Lower leg skin (tissue), 4 donors: ENCODE results near the gene WIPF2. TPM values are rescaled to one million over a fixed set of nuclear protein-coding genes. Genes with fewer than 3 reads are reported as not detected.

ENCODE experiments used
- DNase-seq, 2 donors: peaks; one replicate each; pipeline ENCODE4 v3.0.0-alpha.2; 2019; ENCODE audit warnings: low spot score in 2 of 2
- H3K4me3 ChIP-seq: fragments of 200-600 bp; sonication (generic); 2 replicates; pipeline ENCODE4 v1.5.1; 2017; ENCODE audit warnings: mild to moderate bottlenecking, low read depth; ENCODE audit not compliant: poor library complexity, severe bottlenecking
- POLR2A ChIP-seq, 2 donors: fragments of 450-650 bp; IDR thresholded peaks; one replicate each; pipeline ENCODE4 v1.6.1; 2016 to 2017; ENCODE audit warnings: antibody characterized with exemption in 2 of 2, mild to moderate bottlenecking in 1 of 2, moderate library complexity in 1 of 2
- WGBS, 2 donors: methylation state at CpG; one replicate each; pipeline ENCODE4 v1.1.5; 2018; 5-methylcytosine and 5-hydroxymethylcytosine counted together
- intact Hi-C: fragments of 100-400 bp; cut with DNase I; formaldehyde crosslinking; loops from one replicate; pipeline ENCODE4 v1.15.0; 2023; ENCODE audit warnings: low total_unique reads
- total RNA-seq, 4 donors: library from RNA; depleted of rRNA; stranded (reverse); fragments of >200 nt; gene quantifications; one replicate each; pipeline ENCODE4 v1.1.0, GENCODE V29; 2016
- TF ChIP-seq, protein P1 (sequence below), 3 donors: fragments of 450-650 bp; IDR thresholded peaks; one replicate each; pipeline ENCODE4 v1.5.1; 2016; ENCODE audit warnings: antibody characterized with exemption in 3 of 3, mild to moderate bottlenecking in 3 of 3, moderate library complexity in 2 of 3

WIPF2 gene
- total RNA-seq, 4 donors from 2014 or later = 14.5 to 24.3 (median 18.5) TPM

DNA sequence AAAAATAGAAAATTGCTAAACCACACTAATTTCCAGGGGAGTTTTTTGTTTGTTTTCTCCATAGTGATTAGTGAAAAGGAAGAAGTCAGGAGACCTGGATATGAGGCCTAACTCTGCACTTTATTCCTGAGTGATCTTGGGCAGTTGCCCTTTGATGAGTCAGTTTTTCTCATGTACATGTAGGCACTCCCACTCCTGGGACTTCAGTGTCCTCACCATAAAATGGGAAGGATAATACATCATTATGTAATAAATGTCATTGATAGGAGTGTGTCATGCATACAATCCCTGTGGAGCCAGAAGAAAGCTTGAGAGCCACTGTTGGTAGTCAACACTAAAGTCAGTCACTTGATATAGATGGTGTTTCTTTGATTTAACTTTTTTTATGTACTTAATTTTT, 32.5 kb downstream of the WIPF2 start:
- H3K4me3 ChIP-seq = no peak overlapping the region
- intact Hi-C loops = no loop called here
- peak; percentile 56 to 66 for DNase-seq
- TF ChIP-seq, protein P1, sequence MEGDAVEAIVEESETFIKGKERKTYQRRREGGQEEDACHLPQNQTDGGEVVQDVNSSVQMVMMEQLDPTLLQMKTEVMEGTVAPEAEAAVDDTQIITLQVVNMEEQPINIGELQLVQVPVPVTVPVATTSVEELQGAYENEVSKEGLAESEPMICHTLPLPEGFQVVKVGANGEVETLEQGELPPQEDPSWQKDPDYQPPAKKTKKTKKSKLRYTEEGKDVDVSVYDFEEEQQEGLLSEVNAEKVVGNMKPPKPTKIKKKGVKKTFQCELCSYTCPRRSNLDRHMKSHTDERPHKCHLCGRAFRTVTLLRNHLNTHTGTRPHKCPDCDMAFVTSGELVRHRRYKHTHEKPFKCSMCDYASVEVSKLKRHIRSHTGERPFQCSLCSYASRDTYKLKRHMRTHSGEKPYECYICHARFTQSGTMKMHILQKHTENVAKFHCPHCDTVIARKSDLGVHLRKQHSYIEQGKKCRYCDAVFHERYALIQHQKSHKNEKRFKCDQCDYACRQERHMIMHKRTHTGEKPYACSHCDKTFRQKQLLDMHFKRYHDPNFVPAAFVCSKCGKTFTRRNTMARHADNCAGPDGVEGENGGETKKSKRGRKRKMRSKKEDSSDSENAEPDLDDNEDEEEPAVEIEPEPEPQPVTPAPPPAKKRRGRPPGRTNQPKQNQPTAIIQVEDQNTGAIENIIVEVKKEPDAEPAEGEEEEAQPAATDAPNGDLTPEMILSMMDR (IDR thresholded peaks at IDR 0.05) = no peak
- TF ChIP-seq POLR2A (IDR thresholded peaks at IDR 0.05) = no peak

DNA sequence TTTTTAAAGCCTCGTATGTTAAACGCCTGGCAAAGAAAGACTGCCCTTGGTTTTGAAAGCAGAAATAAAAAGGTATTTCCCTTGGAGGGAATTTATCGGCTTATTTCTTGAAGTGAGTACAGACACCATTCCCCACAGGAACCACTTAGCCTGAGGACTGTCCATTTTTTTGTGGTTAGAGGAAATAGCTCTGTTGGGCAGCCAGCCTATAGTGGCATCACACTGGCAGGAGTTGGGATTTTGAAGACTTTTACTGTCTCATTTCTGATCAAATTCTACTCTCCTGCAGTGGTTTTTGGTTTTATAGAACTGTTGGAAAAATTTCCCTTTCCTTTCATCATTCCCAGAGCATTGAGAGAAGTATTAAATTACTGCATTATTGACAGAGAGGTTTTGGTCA, 34.5 kb downstream of the WIPF2 start:
- no peak overlapping the region for H3K4me3 ChIP-seq
- intact Hi-C loops = no loop called here
- TF ChIP-seq, protein P1 (IDR thresholded peaks at IDR 0.05) = no peak
- TF ChIP-seq POLR2A (IDR thresholded peaks at IDR 0.05) = no peak
- no peak for DNase-seq
- 83 to 86% methylated on average over 3 of the region's 3 CpGs for WGBS, 2 donors

DNA sequence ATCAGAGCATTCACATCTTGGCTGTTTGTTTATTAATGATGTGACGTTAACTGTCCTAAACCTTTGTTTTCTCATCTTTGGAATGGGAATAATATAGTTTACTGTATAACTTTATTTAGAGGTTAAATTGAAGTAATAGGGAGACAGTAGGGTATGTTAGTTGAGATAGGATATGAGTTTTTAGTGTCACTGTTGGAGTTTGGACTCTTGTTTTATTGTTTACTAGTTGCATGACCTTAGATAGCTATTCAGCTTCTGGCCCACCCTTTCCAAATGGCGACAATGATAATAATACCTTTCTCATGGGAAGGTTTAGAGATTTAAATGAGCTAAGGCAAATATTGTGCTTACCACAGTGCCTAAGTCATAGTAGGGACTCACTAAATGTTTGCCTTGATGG, 40.4 kb downstream of the WIPF2 start:
- intact Hi-C loops = no loop called here
- WGBS, 2 donors = 89 to 91% methylated on average over 2 of the region's 2 CpGs
- DNase-seq = no peak
- H3K4me3 ChIP-seq = no peak overlapping the region
- TF ChIP-seq POLR2A (IDR thresholded peaks at IDR 0.05) = no peak
- TF ChIP-seq, protein P1 (IDR thresholded peaks at IDR 0.05) = no peak

DNA sequence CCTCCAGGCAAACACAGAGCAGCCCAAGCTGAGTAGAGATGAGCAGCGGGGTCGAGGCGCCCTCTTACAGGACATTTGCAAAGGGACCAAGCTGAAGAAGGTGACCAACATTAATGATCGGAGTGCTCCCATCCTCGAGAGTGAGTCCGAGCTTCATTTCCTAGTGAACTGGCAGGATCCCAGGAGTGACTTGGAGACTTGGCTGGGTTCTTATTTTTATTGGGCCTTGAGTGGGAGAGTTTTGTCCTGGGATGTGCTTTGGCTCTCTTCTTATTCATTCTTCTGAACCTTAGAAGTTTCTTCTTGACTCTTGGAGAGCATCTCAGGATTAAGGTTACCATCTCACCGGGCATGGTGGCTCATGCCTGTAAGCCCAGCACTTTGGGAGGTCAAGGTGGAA, 41.4 kb downstream of the WIPF2 start:
- TF ChIP-seq POLR2A (IDR thresholded peaks at IDR 0.05) = no peak
- TF ChIP-seq, protein P1 (IDR thresholded peaks at IDR 0.05) = no peak
- no peak overlapping the region for H3K4me3 ChIP-seq
- peak in 1 of 2 donors; percentile 64 for DNase-seq
- intact Hi-C loops = no loop called here
- WGBS, 2 donors = 93 to 96% methylated on average over 7 of the region's 7 CpGs

DNA sequence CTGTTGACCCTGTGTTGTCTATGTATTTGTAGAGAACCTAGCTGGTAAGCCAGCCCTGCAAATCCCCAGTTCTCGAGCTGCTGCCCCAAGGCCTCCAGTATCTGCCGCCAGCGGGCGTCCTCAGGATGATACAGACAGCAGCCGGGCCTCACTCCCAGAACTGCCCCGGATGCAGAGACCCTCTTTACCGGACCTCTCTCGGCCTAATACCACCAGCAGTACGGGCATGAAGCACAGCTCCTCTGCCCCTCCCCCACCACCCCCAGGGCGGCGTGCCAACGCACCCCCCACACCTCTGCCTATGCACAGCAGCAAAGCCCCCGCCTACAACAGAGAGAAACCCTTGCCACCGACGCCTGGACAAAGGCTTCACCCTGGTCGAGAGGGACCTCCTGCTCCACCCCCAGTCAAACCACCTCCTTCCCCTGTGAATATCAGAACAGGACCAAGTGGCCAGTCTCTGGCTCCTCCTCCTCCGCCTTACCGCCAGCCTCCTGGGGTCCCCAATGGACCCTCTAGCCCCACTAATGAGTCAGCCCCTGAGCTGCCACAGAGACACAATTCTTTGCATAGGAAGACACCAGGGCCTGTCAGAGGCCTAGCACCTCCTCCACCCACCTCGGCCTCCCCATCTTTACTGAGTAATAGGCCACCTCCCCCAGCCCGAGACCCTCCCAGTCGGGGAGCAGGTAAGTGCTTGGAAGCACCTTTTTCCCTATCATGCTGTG, 45.5 kb downstream of the WIPF2 start:
- no peak overlapping the region for H3K4me3 ChIP-seq
- no peak for DNase-seq
- intact Hi-C loops = no loop called here
- no peak for TF ChIP-seq POLR2A (IDR thresholded peaks at IDR 0.05)
- 85 to 92% methylated on average over 21 of the region's 21 CpGs for WGBS, 2 donors

DNA sequence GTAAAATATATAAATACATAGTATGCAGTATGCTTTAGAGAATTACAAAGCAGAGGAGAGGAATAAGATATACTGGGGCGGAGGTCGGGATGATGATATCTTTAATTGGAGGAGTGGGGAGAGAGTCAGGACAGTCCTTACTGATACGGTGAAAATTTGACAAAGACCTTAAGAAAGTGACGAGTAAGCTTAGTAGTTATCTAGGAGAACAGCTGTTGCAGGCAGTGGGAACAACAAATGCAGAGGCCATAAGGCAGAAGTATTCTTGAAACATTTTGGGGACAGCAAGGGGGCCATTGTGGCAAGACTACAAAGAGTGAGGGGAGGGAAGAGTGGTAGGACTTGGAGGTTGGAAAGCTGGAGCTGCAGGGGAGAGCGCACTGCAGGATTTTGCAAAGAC, 46.2 kb downstream of the WIPF2 start:
- intact Hi-C loops = no loop called here
- H3K4me3 ChIP-seq = no peak overlapping the region
- no peak for DNase-seq
- 92 to 96% methylated on average over 5 of the region's 5 CpGs for WGBS, 2 donors
- TF ChIP-seq, protein P1 (IDR thresholded peaks at IDR 0.05) = no peak
- TF ChIP-seq POLR2A (IDR thresholded peaks at IDR 0.05) = no peak
